Nephron (organoid): ENCODE data around the gene SLC2A11.

Source experiments
- H3K27ac Mint-ChIP-seq, 3 experiments: 2 replicates each; pipeline ENCODE4 v1.8.0; 2020; ENCODE audit warnings: mixed read lengths in 3 of 3, mild to moderate bottlenecking in 2 of 3, moderate library complexity in 1 of 3
- H3K27me3 Mint-ChIP-seq: 2 replicates; pipeline ENCODE4 v1.8.0; 2021; ENCODE audit warnings: low read depth, mild to moderate bottlenecking, moderate library complexity, mixed read lengths
- H3K36me3 Mint-ChIP-seq: 2 replicates; pipeline ENCODE4 v1.8.0; 2020; ENCODE audit warnings: low read depth, mixed read lengths
- H3K4me1 Mint-ChIP-seq: 2 replicates; pipeline ENCODE4 v1.8.0; 2020; ENCODE audit warnings: mixed read lengths
- H3K4me3 Mint-ChIP-seq, 3 experiments: 2 replicates each; pipeline ENCODE4 v1.8.0; 2020; ENCODE audit warnings: mild to moderate bottlenecking in 3 of 3, mixed read lengths in 3 of 3, moderate library complexity in 2 of 3
- H3K9me3 Mint-ChIP-seq: 2 replicates; pipeline ENCODE4 v1.8.0; 2020; ENCODE audit warnings: mixed read lengths
- CTCF ChIP-seq, 3 experiments: fragments of 200-600 bp; sonication (generic); IDR thresholded peaks; one replicate each; pipeline ENCODE4 v1.5.0; 2021; ENCODE audit warnings: antibody characterized with exemption in 3 of 3; ENCODE audit not compliant: unreplicated experiment in 3 of 3

SLC2A11 gene

GRCh38 chr22:23818541-23818940 is 39.1 kb upstream of the SLC2A11 start:
- Mint-ChIP-seq H3K4me3 (no peak overlapping the region), H3K27ac (no peak overlapping the region), H3K9me3 (no peaks in the 10 kb centered on the region), H3K36me3 (peaks cover 87% of the 10 kb centered on the region), H3K4me1 (peaks cover 5% of the 10 kb centered on the region), H3K27me3 (no peaks in the 10 kb centered on the region)
- TF ChIP-seq CTCF (IDR thresholded peaks at IDR 0.05; ENCODE audit: unreplicated experiment in 3 of 3) = no peak

- Mint-ChIP-seq H3K4me1 (peaks cover 12% of the 10 kb centered on the region), H3K27ac (no peak overlapping the region), H3K4me3 (no peak overlapping the region), H3K9me3 (no peaks in the 10 kb centered on the region), H3K36me3 (peaks cover 85% of the 10 kb centered on the region), H3K27me3 (no peaks in the 10 kb centered on the region)
- TF ChIP-seq CTCF (IDR thresholded peaks at IDR 0.05; ENCODE audit: unreplicated experiment in 3 of 3) = no peak
These were observed 36.9 kb upstream of the SLC2A11 start for GRCh38 chr22:23820748-23821211.

- Mint-ChIP-seq H3K9me3 (no peaks in the 10 kb centered on the region), H3K36me3 (peaks cover 82% of the 10 kb centered on the region), H3K27me3 (no peaks in the 10 kb centered on the region), H3K4me3 (no peak overlapping the region), H3K27ac (peak overlapping the region in 2 of 3 experiments; percentile 38 to 66), H3K4me1 (peaks cover 17% of the 10 kb centered on the region)
- no peak for TF ChIP-seq CTCF (IDR thresholded peaks at IDR 0.05; ENCODE audit: unreplicated experiment in 3 of 3)
These were observed 35.5 kb upstream of the SLC2A11 start for GRCh38 chr22:23822101-23822671.

GRCh38 chr22:23823331-23823791 is 34.3 kb upstream of the SLC2A11 start:
- Mint-ChIP-seq H3K4me3 (no peak overlapping the region), H3K4me1 (peaks cover 17% of the 10 kb centered on the region), H3K27ac (peak overlapping the region in 2 of 3 experiments; percentile 11 to 17), H3K36me3 (peaks cover 79% of the 10 kb centered on the region), H3K9me3 (no peaks in the 10 kb centered on the region), H3K27me3 (no peaks in the 10 kb centered on the region)
- no peak for TF ChIP-seq CTCF (IDR thresholded peaks at IDR 0.05; ENCODE audit: unreplicated experiment in 3 of 3)

GRCh38 chr22:23824476-23825245 is 33.0 kb upstream of the SLC2A11 start:
- Mint-ChIP-seq H3K36me3 (peaks cover 78% of the 10 kb centered on the region), H3K4me1 (peaks cover 18% of the 10 kb centered on the region), H3K9me3 (peaks cover under 1% of the 10 kb centered on the region), H3K4me3 (no peak overlapping the region), H3K27ac (no peak overlapping the region), H3K27me3 (no peaks in the 10 kb centered on the region)
- no peak for TF ChIP-seq CTCF (IDR thresholded peaks at IDR 0.05; ENCODE audit: unreplicated experiment in 3 of 3)
